H54 (cell line): Measurements from ENCODE around the gene SLC28A1.

ENCODE experiments used
- DNase-seq: peaks from one replicate; pipeline ENCODE4 v3.0.0; 2011; ENCODE audit warnings: low spot score, mixed read lengths; ENCODE audit not compliant: insufficient read length
- FAIRE-seq: peaks from 3 replicates; lab custom pipeline; 2011; peaks lifted over from hg19 to GRCh38; lab: Jason Lieb, UNC
- POLR2A ChIP-seq: IDR thresholded peaks from 2 replicates; pipeline ENCODE4 v1.6.1; 2011; ENCODE audit warnings: low read depth, mild to moderate bottlenecking, low read length

Gene SLC28A1

DNA sequence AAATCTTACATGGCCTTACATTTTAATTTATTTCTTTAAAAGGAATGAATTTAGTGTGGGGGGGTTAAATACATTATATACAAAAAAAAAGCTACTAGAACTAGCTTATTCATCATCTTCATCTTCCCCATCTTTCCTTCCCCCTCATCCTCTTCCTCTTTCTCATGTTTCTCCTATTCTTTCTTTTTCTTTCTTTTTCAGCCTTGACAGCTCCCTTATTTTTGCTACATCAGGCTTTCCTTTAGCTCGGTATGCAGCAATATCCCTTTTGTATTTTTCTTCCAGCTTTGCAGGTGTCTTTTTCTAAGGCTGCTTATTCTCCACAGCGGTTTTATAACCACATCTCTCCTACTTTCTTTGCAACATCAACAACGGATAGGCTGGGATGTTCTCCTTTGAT lies 55.9 kb downstream of the SLC28A1 start:
- DNase-seq (no peak), FAIRE-seq (no peak)
- TF ChIP-seq POLR2A = no peak

DNA sequence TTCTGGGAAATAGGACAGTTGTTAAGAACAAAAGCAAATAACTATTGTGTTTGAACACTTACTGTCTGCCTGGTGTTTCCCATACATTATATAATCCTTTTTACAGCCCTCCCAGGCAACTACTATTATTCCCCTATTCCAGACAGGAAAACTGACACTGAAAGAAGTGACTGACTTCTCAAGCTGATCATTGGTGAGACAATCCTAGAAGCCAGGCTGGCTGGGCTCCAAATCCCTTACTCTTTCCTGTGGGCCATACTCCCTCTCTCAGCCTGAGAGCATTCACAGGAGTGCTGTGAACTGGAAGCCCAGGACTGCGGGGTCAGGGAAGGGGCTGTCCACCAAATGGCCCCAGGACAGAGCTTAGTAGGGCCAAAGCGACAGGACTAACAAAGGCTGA lies 58.0 kb downstream of the SLC28A1 start:
- TF ChIP-seq POLR2A = no peak
- DNase-seq = no peak
- no peak for FAIRE-seq

DNA sequence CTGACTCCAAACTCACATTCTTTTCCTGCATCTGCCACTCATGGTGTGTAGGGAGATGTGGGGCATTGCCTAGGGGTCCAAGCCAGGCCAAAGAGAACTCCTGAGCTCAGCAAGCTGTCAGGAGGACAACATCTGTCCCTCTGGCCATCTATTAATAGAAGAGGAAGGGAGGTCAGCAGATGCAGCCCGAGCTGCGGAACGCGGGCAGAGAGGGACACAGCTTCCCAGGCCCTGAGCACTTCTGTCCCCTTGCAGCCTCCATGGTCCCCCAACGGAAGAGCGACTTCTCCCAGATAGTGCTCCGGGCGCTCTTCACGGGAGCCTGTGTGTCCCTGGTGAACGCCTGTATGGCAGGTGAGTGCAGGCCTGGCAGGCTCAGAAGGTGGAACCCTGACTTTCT lies 59.8 kb downstream of the SLC28A1 start:
- FAIRE-seq (no peak), DNase-seq (no peak)
- no peak for TF ChIP-seq POLR2A

DNA sequence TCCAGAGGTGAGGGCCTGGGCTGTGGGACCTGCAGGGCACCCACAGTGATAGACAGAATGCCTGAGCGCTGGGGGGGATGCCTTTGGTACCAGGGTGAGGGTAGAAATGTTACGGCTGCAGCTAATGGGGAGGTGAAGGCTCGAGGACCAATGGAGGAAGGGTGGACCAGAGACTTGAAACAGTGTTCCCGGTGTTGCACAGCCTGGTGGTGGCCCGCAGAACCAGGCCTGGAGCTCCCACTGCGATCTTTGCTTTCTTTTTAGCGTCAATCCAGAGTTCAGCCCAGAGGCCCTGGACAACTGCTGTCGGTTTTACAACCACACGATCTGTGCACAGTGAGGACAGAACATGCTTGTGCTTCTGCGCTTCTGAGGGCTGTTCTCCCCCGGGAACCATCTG lies 60.4 kb downstream of the SLC28A1 start:
- TF ChIP-seq POLR2A = no peak
- FAIRE-seq = no peak

DNA sequence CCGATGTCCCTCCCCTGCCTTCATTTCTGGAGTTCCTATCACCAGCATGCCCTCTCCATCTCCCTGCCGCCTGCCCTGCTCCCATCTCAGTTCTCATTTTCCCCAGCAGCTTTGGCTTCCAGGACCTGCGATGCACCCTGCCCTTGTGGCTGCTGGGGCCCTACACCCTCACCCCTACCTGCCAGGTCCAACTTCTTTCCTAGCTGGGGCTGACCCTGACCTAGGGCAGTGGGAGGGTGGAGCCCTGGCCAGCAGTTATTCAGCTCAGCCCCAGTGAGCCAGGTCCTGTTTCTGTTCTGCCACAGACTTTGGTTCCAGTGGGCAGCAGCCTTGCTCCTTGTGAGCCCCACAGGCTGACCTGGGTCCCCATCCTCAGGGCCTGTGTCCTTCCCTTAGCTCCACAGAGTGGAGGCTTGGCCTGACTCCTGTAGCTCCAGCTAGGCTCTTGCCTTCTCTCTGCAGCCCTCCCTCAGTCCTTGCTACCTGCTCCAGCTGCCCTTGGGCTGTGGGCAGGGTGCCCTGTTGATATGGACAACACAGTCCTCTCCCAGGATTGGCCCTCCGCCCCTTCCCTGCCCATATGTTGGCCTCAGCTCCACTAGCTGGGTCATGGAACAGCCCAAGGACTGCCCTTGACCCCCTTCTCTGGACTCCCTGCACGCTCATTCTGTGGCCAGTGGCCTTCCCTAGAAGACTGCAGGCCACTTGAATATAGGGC lies 62.5 kb downstream of the SLC28A1 start:
- TF ChIP-seq POLR2A = no peak
- DNase-seq (no peak), FAIRE-seq (no peak)

More for the DNA sequence above, 60.4 kb downstream of the SLC28A1 start:
- no peak for DNase-seq

DNA sequence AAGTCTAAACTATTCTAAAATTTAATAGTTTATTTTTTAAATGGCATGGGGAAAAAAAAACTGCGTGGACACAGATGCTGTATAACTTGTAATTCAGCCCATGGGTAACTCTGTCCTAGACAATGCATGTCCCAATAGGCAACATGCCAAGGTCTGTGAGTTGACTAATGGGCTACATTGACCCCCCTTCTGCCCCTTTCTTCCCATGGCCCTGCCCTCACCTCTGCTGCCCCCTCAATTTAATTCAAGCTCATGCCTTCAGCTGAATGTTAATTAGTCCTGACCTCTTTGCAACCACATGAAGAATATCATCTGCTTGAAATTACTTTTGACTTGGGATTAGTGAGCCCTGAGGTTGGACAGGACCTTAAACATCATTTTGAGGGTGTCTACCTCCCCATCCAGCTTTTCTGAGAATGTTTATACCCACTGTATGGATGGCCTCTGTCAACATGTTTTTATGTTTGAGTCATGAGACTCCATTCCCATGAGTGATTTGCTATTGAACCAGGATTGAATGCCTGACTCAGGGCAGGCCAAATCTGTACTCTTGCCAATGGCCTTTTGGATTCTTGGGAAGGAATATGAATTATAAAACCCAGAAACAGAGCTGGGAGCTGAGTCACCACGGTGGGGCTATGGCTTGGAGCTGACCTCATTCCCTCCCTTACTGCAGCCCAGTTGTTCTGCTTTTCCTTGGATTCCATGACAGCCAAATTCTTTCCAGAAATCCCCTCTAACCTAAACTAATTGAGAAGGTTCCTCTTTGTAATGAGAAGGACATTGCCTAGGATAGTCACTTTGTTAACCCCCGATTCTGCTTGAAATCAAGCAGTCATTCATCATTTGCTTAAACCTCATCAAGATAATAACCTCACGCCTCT lies 63.7 kb downstream of the SLC28A1 start:
- peak; percentile 81 for FAIRE-seq
- TF ChIP-seq POLR2A = no peak
- peak; percentile 58 for DNase-seq

DNA sequence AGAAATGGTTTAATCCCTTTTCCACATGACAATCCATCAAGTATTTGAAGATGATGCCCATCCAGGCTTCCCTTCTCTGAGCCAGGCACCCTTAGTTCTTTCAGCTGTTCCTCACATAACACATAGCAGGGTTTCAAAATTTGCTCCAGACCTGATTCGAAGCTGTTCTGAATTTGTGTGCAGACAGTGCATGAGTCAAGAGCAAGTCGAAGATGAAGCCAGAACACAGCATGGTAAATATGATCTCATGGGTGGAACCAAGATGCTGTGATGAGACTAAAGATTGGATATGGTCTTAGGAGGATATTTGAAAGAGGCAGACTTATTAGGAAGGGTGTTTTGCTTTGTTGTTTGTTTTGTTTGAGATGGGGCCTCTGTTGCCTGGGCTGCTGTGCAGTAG lies 64.6 kb downstream of the SLC28A1 start:
- no peak for FAIRE-seq
- no peak for TF ChIP-seq POLR2A
- DNase-seq = no peak

DNA sequence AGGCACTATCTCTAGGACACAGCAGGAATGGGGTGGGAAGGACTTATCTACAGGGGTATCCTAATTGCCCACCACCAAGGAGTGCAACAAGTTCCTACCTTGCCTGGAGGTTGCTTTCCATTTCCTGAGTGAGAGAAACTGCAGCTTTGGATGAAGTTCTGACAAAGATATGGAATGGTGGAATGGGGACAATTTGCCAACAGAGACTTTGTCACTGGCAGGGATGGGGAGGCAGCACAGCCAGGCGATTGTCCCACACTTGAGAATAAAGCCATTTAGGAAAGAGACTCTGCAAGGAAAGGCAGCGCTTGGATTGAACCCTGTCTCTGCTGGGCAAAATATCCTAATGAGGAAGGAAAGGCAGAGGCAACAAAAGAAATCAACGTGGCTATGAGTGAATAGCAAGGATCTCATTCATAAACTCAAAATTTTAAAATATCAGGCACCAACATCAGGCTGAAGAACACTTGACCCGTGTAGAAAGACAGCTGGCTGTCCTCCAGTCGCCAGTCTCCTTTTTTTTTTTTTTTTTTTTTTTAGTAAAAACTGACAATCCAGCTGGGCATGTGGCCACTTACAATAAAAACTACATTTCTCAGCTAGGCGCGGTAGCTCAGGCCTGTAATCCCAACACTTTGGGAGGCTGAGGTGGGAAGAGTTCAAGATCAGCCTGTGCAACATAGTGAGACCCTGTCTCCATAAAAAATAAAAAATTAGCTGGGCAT lies 65.5 kb downstream of the SLC28A1 start:
- FAIRE-seq (no peak), DNase-seq (no peak)
- TF ChIP-seq POLR2A = no peak

DNA sequence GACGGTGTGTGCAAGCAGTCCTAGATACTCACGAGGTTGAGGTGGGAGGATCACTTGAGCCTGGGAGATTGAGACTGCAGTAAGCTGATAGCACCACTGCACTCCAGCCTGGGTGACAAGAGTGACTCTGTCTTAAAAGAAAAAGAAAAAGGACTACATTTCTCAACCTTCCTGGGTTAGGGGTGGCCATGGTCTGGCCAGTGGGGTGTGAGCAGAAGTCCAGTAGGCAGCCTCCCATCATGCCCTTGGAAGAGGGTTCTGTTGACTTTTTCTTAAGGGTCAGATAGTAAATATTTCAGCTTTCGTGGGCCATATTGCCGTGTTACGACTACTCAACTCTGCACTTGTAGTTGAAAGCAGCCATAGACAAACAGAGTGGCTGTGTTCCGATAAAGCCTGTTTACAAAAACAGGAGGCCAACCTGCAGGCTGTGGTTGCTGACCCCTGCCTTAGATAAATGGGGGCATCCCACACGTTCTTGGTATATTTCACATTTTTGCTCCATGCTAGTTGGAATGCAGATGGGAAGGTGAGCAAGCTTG lies 66.2 kb downstream of the SLC28A1 start:
- no peak for TF ChIP-seq POLR2A
- FAIRE-seq (no peak), DNase-seq (no peak)

DNA sequence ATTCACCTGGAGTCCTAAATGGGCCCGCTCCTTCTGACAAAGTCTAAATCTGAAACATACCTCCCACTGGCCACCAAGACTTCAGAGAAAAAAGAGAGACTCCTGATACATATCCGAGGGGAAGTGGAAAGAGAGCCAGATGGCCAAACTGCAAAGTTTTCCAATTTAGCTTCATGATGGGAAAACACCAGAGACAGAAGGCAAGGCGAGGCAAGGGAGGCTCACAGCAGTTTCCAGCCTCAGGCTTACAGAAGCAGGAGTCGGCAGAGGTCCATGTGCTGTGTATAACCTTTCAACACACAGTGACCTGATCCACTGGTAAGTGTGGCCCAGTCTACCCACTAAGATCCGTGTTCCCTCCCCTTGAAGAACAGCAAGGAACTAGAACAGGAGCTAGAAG lies 67.3 kb downstream of the SLC28A1 start:
- no peak for FAIRE-seq

DNA sequence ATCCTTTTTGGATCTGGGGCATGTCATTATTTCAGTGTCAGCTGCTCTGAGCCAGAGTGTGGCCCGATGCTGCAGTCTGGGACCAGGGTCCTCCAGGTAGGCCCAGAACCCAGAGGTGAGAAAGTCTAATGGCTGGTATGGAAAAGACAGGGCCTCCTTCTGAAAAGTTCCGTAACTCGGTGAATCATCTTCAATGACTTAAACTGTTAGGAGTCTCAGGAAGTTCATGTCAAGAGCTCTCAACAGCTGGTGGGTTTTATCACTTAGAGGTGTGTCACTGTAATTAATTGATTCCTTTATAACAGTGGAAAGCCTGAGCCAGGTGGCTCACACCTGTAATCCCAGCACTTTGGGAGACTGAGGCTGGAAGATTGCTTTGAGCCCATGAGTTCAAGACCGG lies 68.7 kb downstream of the SLC28A1 start:
- FAIRE-seq (no peak), DNase-seq (no peak)

More for the DNA sequence above, 67.3 kb downstream of the SLC28A1 start:
- TF ChIP-seq POLR2A = no peak
- DNase-seq = no peak

DNA sequence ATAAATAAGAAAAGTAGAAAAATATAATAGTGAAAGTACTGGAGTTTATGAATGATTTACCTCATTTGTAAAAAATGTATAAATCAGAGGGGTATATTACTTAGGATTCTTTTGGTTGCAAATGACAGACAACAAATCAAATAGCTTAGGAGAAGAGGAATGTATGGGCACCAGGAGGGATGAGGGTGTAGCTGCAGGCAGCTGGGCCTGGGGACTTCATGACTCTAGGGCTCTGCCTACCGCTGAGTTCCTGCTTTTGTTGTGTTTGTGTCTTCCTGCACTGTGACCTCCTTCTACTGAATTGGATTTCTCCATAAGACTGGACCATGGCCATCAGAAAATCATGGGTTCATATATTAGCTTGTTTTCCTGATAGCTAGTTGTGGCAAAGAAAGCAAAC lies 69.3 kb downstream of the SLC28A1 start:
- TF ChIP-seq POLR2A = no peak
- FAIRE-seq (no peak), DNase-seq (no peak)

More for the DNA sequence above, 68.7 kb downstream of the SLC28A1 start:
- TF ChIP-seq POLR2A = no peak

DNA sequence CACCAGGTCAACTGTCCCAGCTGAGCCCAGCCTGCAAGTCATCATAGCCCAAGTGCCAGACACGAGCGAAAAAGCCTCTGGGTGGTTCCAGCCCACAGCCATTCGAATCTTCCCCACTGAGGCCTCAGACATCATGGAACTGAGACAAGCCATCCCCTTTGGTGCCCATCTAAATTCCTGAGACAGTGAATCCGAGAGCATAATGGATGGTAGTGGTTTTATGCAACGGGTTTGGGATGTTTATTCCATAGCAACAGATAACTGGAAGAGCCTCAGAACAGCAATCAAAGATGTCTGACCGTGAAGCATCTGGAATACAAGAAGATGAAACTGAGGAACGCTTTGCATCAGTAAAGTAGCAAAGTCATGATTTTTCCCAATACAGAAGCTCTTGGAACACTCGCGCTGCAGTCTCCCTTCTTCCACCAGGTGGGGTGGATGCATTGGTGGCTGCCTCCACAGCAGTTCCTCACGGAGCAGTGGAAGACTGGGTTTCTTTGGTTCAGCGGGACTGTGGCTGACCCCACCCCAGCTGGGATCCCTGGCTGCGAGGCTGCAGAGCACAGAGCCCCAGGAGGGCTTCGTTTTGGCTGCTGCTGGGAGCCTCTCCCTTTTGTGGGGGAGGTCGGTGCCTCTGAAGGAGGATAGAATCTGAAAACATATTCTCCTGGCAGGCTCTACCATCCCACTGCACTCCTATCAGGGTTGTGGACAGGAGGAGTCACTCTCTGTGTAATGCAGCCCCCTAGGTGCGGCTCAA lies 70.8 kb downstream of the SLC28A1 start:
- DNase-seq (peak; percentile 30), FAIRE-seq (peak; percentile 23)
- no peak for TF ChIP-seq POLR2A
